IMR-90 (cell line): ENCODE results near the gene CHMP4A. TPM values are rescaled to one million over a fixed set of nuclear protein-coding genes. Genes with fewer than 3 reads are reported as not detected.

Experiments used
- ATAC-seq: fragments of 200-7000 bp; cut with Tn5 transposase; 2 replicates; pipeline ENCODE4 v1.9.1; 2020; ENCODE audit warnings: low read depth, mild to moderate bottlenecking, moderate library complexity
- BruUV-seq: library from RNA; stranded (reverse); fragments of 400-500 nt; replicated peaks from 2 replicates; lab custom pipeline; 2021; lab: Mats Ljungman, UMichigan
- CTCF ChIA-PET: fragments of 300-600 bp; formaldehyde crosslinking; extraction: SDS; loops from one replicate; lab custom pipeline; 2021; ENCODE audit warnings: antibody characterized with exemption; lab: Yijun Ruan, JAX
- POLR2A ChIA-PET: fragments of 300-600 bp; sonication (Branson Sonifier 250); formaldehyde crosslinking; loops from one replicate; lab custom pipeline; 2022; ENCODE audit warnings: antibody characterized with exemption; ENCODE audit not compliant: unreplicated experiment; lab: Charles Lee
- DNase-seq: peaks from one replicate; pipeline ENCODE4 v3.0.0; 2013
- H2AFZ ChIP-seq: replicated peaks from 2 replicates; pipeline ENCODE3; 2013; ENCODE audit warnings: low read length, mild to moderate bottlenecking; ENCODE audit not compliant: poor library complexity
- H2AK5ac ChIP-seq: 2 replicates; pipeline ENCODE4 v1.6.1; 2013; ENCODE audit warnings: low read depth, low read length, inconsistent platforms
- H2AK9ac ChIP-seq: replicated peaks from 2 replicates; pipeline ENCODE3; 2013; ENCODE audit warnings: mild to moderate bottlenecking, low read depth, low read length, moderate library complexity; ENCODE audit not compliant: poor library complexity
- H2BK120ac ChIP-seq: 2 replicates; pipeline ENCODE4 v1.6.1; 2013; ENCODE audit warnings: low read depth, low read length, inconsistent platforms
- H2BK15ac ChIP-seq: 3 replicates; pipeline ENCODE4 v1.6.1; 2013; ENCODE audit warnings: low read depth, low read length, inconsistent platforms
- H2BK20ac ChIP-seq: 2 replicates; pipeline ENCODE4 v1.6.1; 2013; ENCODE audit warnings: low read depth, mild to moderate bottlenecking, inconsistent platforms, low read length, moderate library complexity
- H2BK5ac ChIP-seq: 2 replicates; pipeline ENCODE4 v1.6.1; 2013; ENCODE audit warnings: mild to moderate bottlenecking, low read depth, low read length, inconsistent platforms; ENCODE audit not compliant: poor library complexity, severe bottlenecking
- H3K14ac ChIP-seq: replicated peaks from 2 replicates; pipeline ENCODE4 v1.6.1; 2013; ENCODE audit warnings: low read depth, low read length, inconsistent platforms
- H3K18ac ChIP-seq: 2 replicates; pipeline ENCODE4 v1.6.1; 2013; ENCODE audit warnings: low read depth, low read length, control low read depth
- H3K23ac ChIP-seq: 2 replicates; pipeline ENCODE4 v1.6.1; 2013; ENCODE audit warnings: low read depth, low read length, inconsistent platforms
- H3K27ac ChIP-seq: 2 replicates; pipeline ENCODE4 v1.5.1; 2013; ENCODE audit warnings: mild to moderate bottlenecking, control low read depth, low read length; ENCODE audit not compliant: insufficient read depth
- H3K27me3 ChIP-seq: 2 replicates; pipeline ENCODE4 v1.6.1; 2013; ENCODE audit warnings: low read length; ENCODE audit not compliant: control insufficient read depth, insufficient read depth
- H3K36me3 ChIP-seq: 2 replicates; pipeline ENCODE4 v1.6.1; 2013; ENCODE audit warnings: low read length, mixed read lengths; ENCODE audit not compliant: control insufficient read depth, insufficient read depth
- H3K4ac ChIP-seq: 2 replicates; pipeline ENCODE4 v1.6.1; 2013; ENCODE audit warnings: low read depth, low read length, inconsistent platforms
- H3K4me1 ChIP-seq: 2 replicates; pipeline ENCODE4 v1.6.1; 2013; ENCODE audit warnings: low read length, mixed read lengths; ENCODE audit not compliant: control insufficient read depth, insufficient read depth
- H3K4me2 ChIP-seq: 2 replicates; pipeline ENCODE4 v1.6.1; 2013; ENCODE audit warnings: low read depth, mild to moderate bottlenecking, control low read depth, low read length, moderate library complexity
- H3K4me3 ChIP-seq: 2 replicates; pipeline ENCODE4 v1.5.1; 2013; ENCODE audit warnings: low read depth, mild to moderate bottlenecking, control low read depth, low read length, moderate library complexity; ENCODE audit not compliant: insufficient read depth
- H3K56ac ChIP-seq: 2 replicates; pipeline ENCODE4 v1.6.1; 2013; ENCODE audit warnings: low read length, inconsistent platforms; ENCODE audit not compliant: insufficient read depth; ENCODE audit errors: extremely low read depth
- H3K79me1 ChIP-seq, 2 experiments: 2 replicates each; pipeline ENCODE4 v1.6.1; 2013; ENCODE audit warnings: low read length in 2 of 2, inconsistent platforms in 1 of 2, low read depth in 1 of 2
- H3K9ac ChIP-seq: 2 replicates; pipeline ENCODE4 v1.6.1; 2013; ENCODE audit warnings: low read depth, low read length, control low read depth
- H3K9me1 ChIP-seq: 2 replicates; pipeline ENCODE4 v1.6.1; 2013; ENCODE audit warnings: low read length, inconsistent platforms; ENCODE audit not compliant: insufficient read depth
- H3K9me3 ChIP-seq: 2 replicates; pipeline ENCODE4 v1.6.1; 2013; ENCODE audit warnings: low read length; ENCODE audit not compliant: control insufficient read depth, insufficient read depth
- H4K20me1 ChIP-seq: 2 replicates; pipeline ENCODE4 v1.6.1; 2013; ENCODE audit warnings: low read length, inconsistent platforms; ENCODE audit not compliant: insufficient read depth
- H4K5ac ChIP-seq: 2 replicates; pipeline ENCODE4 v1.6.1; 2013; ENCODE audit warnings: mild to moderate bottlenecking, low read depth, low read length, control low read depth
- H4K8ac ChIP-seq, 2 experiments: 2 replicates each; pipeline ENCODE4 v1.6.1; 2013; ENCODE audit warnings: low read depth in 2 of 2, low read length in 2 of 2, control low read depth in 1 of 2, inconsistent platforms in 1 of 2
- H4K91ac ChIP-seq: 2 replicates; pipeline ENCODE4 v1.6.1; 2013; ENCODE audit warnings: low read depth, low read length, inconsistent platforms; ENCODE audit not compliant: insufficient read depth
- CEBPB ChIP-seq: IDR thresholded peaks from 2 replicates; pipeline ENCODE4 v1.6.1; 2012; ENCODE audit warnings: low read depth, low read length, improper control_type of control experiment
- CHD1 ChIP-seq: IDR thresholded peaks from 2 replicates; pipeline ENCODE4 v1.6.1; 2012; ENCODE audit warnings: low read depth, low read length, improper control_type of control experiment
- FOS ChIP-seq: fragments of 150-350 bp; IDR thresholded peaks from 2 replicates; pipeline ENCODE4 v1.6.1; 2016; ENCODE audit warnings: low read depth, low read length
- MAFK ChIP-seq: IDR thresholded peaks from 2 replicates; pipeline ENCODE4 v1.6.1; 2012; ENCODE audit warnings: low read depth, low read length, improper control_type of control experiment
- MAZ ChIP-seq: IDR thresholded peaks from 2 replicates; pipeline ENCODE4 v1.6.1; 2012; ENCODE audit warnings: low read depth, mild to moderate bottlenecking, low read length, improper control_type of control experiment, moderate library complexity, borderline replicate concordance
- MXI1 ChIP-seq: IDR thresholded peaks from 2 replicates; pipeline ENCODE4 v1.6.1; 2012; ENCODE audit warnings: low read depth, mild to moderate bottlenecking, low read length, moderate library complexity, borderline replicate concordance
- NFE2L2 ChIP-seq: fragments of 150-350 bp; IDR thresholded peaks from 2 replicates; pipeline ENCODE4 v1.6.1; 2016; ENCODE audit warnings: low read depth, mild to moderate bottlenecking, low read length
- POLR2A ChIP-seq: IDR thresholded peaks from 2 replicates; pipeline ENCODE4 v1.6.1; 2012; ENCODE audit warnings: mild to moderate bottlenecking, low read depth, low read length
- RCOR1 ChIP-seq: IDR thresholded peaks from 2 replicates; pipeline ENCODE4 v1.6.1; 2012; ENCODE audit warnings: mild to moderate bottlenecking, low read length, improper control_type of control experiment; ENCODE audit not compliant: insufficient replicate concordance
- SMC3 ChIP-seq: fragments of 150-350 bp; IDR thresholded peaks from 2 replicates; pipeline ENCODE4 v1.6.1; 2016; ENCODE audit warnings: low read depth, mild to moderate bottlenecking, antibody characterized with exemption, low read length, moderate library complexity
- WGBS, 2 experiments: methylation state at CpG; one replicate each; pipeline versions ENCODE4 v1.1.5 to v1.1.7; 2013; ENCODE audit warnings: missing lambda C conversion rate in 2 of 2; ENCODE audit not compliant: insufficient read length in 1 of 2; ENCODE audit errors: extremely low coverage in 2 of 2; 5-methylcytosine and 5-hydroxymethylcytosine counted together
- dilution Hi-C: fragments of 300-500 bp; cut with HindIII; formaldehyde crosslinking; loops from one replicate; pipeline ENCODE4 v1.14.3; 2018; ENCODE audit warnings: low sequenced_read_pairs; ENCODE audit not compliant: unreplicated experiment
- in situ Hi-C: fragments of 300-500 bp; cut with MboI; formaldehyde crosslinking; loops from 3 replicates; pipeline ENCODE4 v1.14.3; 2019; ENCODE audit warnings: low sequenced_read_pairs, inconsistent platforms, mixed read lengths
- intact Hi-C: fragments of 100-400 bp; cut with micrococcal nuclease; formaldehyde crosslinking; loops from 2 replicates; pipeline ENCODE4 v1.10.0; 2022
- polyA plus RNA-seq, 3 experiments: library from polyadenylated mRNA; depleted of rRNA; stranded (reverse); fragments of >200 nt; gene quantifications; 2 replicates each; pipeline ENCODE4 v1.2.3, GENCODE V29; 2012; ENCODE audit warnings: low replicate concordance in 1 of 3
- total RNA-seq: library from RNA; depleted of rRNA; stranded (reverse); fragments of >200 nt; gene quantifications from 2 replicates; pipeline ENCODE4 v1.2.3, GENCODE V29; 2012
- TF ChIP-seq, protein P1 (sequence below): fragments of 150-350 bp; IDR thresholded peaks from 2 replicates; pipeline ENCODE4 v1.6.1; 2017; ENCODE audit warnings: mild to moderate bottlenecking, antibody characterized with exemption, low read length, low read depth
- TF ChIP-seq, protein P2 (sequence below): fragments of 150-350 bp; IDR thresholded peaks from 2 replicates; pipeline ENCODE4 v1.6.1; 2016; ENCODE audit warnings: low read depth, mild to moderate bottlenecking, low read length, moderate library complexity, borderline replicate concordance
- TF ChIP-seq, protein P3 (sequence below): conservative IDR thresholded peaks from 2 replicates; pipeline ENCODE4 v1.5.1; 2012; ENCODE audit warnings: mild to moderate bottlenecking, low read depth, low read length, improper control_type of control experiment

Gene CHMP4A
- total and polyA plus RNA-seq, 2 of the 4 experiments (the other 2 are of a cell fraction): 22.0 to 63.8 TPM

DNA sequence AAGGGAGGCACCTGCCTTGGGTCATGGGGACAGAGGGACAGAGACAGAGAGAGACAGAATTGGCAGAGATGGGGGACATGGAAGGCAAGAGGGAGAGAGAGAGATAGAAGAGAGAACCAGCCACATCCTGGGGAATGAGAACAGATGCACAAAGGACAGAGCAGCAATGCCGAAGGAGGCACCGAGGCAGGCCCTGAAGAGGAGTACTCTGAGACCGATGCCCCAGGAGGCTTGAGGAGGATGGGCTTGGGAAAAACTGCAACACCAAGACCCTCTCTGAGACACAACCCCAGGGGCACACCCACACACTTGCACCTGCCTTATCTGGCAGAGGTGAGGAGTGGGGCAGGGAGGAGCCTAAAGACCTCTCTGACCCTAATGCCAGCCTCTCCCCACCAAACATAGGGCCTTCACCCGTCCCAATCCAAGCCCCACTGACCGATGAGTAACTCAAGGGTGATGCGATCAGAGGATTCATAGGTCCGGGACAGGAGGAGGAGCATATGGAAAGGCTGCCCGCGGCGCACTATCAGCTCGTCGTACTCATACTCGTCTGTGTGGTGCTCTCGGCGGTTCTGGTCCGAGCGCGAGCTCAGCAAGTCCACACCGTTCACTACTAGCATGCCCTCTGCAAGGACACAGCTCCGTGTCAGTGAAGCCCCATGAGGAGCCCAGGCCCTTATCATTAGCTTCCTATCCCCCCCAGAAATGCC is 48.1 kb upstream of the CHMP4A start:
- H2AK5ac ChIP-seq: no peak overlapping the region
- H4K20me1 ChIP-seq: no peaks in the 10 kb centered on the region
- ChIA-PET CTCF (interaction anchor here (1.2 to 1.5 kb wide), 2 partner anchors 9 to 19 kb away, joined by 3 read pairs; partner anchors contain the start of gene TINF2), POLR2A (no interaction called here)
- H3K23ac ChIP-seq: no peak overlapping the region
- peaks cover 9% of the 10 kb centered on the region; the same call in 1 of the 2 replicates for H3K36me3 ChIP-seq
- no peak overlapping the region for H4K5ac ChIP-seq
- no peak overlapping the region for H3K9ac ChIP-seq
- no peak overlapping the region for H2BK5ac ChIP-seq
- no peak overlapping the region for H4K91ac ChIP-seq
- ATAC-seq (no peak), DNase-seq (no peak)
- no peak overlapping the region for H2AK9ac ChIP-seq
- no peak overlapping the region for H2BK120ac ChIP-seq
- H3K9me1 ChIP-seq: peaks cover 16% of the 10 kb centered on the region; the same call in 1 of the 2 replicates
- BruUV-seq: no TSS peak
- H3K14ac ChIP-seq: no peak overlapping the region
- H3K27ac ChIP-seq: no peak overlapping the region
- H3K4ac ChIP-seq: no peak overlapping the region
- dilution Hi-C loops: no loop called here
- H3K56ac ChIP-seq: no peak overlapping the region
- TF ChIP-seq MAFK (no peak), POLR2A (no peak), FOS (no peak), SMC3 (no peak), RCOR1 (no peak), MAZ (no peak), NFE2L2 (no peak), MXI1 (no peak), CHD1 (no peak), CEBPB (no peak)
- TF ChIP-seq, protein P1, sequence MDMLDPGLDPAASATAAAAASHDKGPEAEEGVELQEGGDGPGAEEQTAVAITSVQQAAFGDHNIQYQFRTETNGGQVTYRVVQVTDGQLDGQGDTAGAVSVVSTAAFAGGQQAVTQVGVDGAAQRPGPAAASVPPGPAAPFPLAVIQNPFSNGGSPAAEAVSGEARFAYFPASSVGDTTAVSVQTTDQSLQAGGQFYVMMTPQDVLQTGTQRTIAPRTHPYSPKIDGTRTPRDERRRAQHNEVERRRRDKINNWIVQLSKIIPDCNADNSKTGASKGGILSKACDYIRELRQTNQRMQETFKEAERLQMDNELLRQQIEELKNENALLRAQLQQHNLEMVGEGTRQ: no peak
- TF ChIP-seq, protein P2, sequence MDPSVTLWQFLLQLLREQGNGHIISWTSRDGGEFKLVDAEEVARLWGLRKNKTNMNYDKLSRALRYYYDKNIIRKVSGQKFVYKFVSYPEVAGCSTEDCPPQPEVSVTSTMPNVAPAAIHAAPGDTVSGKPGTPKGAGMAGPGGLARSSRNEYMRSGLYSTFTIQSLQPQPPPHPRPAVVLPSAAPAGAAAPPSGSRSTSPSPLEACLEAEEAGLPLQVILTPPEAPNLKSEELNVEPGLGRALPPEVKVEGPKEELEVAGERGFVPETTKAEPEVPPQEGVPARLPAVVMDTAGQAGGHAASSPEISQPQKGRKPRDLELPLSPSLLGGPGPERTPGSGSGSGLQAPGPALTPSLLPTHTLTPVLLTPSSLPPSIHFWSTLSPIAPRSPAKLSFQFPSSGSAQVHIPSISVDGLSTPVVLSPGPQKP: no peak
- TF ChIP-seq, protein P3, sequence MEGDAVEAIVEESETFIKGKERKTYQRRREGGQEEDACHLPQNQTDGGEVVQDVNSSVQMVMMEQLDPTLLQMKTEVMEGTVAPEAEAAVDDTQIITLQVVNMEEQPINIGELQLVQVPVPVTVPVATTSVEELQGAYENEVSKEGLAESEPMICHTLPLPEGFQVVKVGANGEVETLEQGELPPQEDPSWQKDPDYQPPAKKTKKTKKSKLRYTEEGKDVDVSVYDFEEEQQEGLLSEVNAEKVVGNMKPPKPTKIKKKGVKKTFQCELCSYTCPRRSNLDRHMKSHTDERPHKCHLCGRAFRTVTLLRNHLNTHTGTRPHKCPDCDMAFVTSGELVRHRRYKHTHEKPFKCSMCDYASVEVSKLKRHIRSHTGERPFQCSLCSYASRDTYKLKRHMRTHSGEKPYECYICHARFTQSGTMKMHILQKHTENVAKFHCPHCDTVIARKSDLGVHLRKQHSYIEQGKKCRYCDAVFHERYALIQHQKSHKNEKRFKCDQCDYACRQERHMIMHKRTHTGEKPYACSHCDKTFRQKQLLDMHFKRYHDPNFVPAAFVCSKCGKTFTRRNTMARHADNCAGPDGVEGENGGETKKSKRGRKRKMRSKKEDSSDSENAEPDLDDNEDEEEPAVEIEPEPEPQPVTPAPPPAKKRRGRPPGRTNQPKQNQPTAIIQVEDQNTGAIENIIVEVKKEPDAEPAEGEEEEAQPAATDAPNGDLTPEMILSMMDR: no peak
- in situ Hi-C loops: no loop called here
- no peaks in the 10 kb centered on the region for H3K27me3 ChIP-seq
- H3K18ac ChIP-seq: no peak overlapping the region
- no peak overlapping the region for H2BK20ac ChIP-seq
- no peak overlapping the region for H4K8ac ChIP-seq
- H3K4me2 ChIP-seq: no peak overlapping the region
- intact Hi-C loops: no loop called here
- H2AFZ ChIP-seq: no peak overlapping the region
- H3K9me3 ChIP-seq: no peaks in the 10 kb centered on the region
- peaks cover 8% of the 10 kb centered on the region for H3K4me1 ChIP-seq
- WGBS, 2 experiments: 90% methylated on average over 11 of the region's 20 CpGs; no CpG with 5 or more reads in 1 of the 2 experiments
- no peak overlapping the region for H2BK15ac ChIP-seq
- H3K4me3 ChIP-seq: no peak overlapping the region
- peaks cover 0 to 2% of the 10 kb centered on the region in 2 experiments; a peak in 1 of 4 replicates for H3K79me1 ChIP-seq
